Measurements from ENCODE around the gene LRRC1. TPM values are rescaled to one million over a fixed set of nuclear protein-coding genes. Genes with fewer than 3 reads are reported as not detected.

Gene LRRC1
- total and polyA plus RNA-seq, 2 donors (not counting 1 experiment from before 2014, with no cell fraction given): 3.4 to 8.9 TPM

DNA sequence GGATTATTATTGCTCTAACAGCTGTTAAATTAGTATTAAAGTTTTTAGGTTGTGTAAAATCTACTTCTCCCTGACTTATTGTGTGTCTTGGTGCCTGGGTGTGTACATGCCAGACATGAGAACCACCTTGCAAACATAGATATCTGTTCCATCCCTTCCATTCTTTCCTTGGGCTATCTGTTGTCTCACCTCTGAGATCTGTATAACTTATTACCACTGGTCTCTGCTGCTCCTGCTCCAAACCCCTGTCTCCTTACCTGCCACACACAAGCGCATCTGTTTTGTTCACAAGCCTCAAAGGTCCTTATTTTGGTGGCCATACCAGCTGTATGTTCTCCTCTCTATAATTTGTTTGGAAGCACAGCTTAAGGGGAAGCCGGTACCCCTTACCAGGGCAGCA is 2.5 kb downstream of the LRRC1 start:
- intact Hi-C loops (cut with micrococcal nuclease): loop anchor here (5.0 kb wide), 1 partner anchor 1125 kb away; the partner anchor contains the start of gene TMEM14A
- peaks cover 35% of the 10 kb centered on the region for H3K4me1 Mint-ChIP-seq
- H3K4me1 ChIP-seq (ENCODE audit: control insufficient read depth in 2 of 2, insufficient read depth in 2 of 2, low read length in 2 of 2): peaks cover 17 to 25% of the 10 kb centered on the region in 2 donors
- WGBS (ENCODE audit: insufficient coverage): 100% methylated on average over 1 of the region's 2 CpGs
- peak overlapping the region; percentile 8 for H3K27ac Mint-ChIP-seq
- H3K79me2 ChIP-seq (ENCODE audit: control insufficient read depth, insufficient read depth, low read length): peaks cover 3% of the 10 kb centered on the region
- H3K4me3 Mint-ChIP-seq: peak overlapping the region; percentile 10
- H3K9me3 ChIP-seq (ENCODE audit: control extremely low read depth in 1 of 3, control insufficient read depth in 2 of 3, insufficient read depth in 1 of 3, low read length in 2 of 3): no peaks in the 10 kb centered on the region
- H4K20me1 ChIP-seq (ENCODE audit: control insufficient read depth, insufficient read depth, low read length, poor library complexity, severe bottlenecking): no peaks in the 10 kb centered on the region
- no peak overlapping the region for H3K4me3 ChIP-seq (ENCODE audit: control extremely low read depth in 1 of 5, extremely low read depth in 1 of 5, insufficient read depth in 1 of 5, low read depth in 2 of 5, low read length in 4 of 5)
- no peaks in the 10 kb centered on the region for H3K36me3 ChIP-seq (replicated peaks in 1 of 2; ENCODE audit: control extremely low read depth in 1 of 2, control insufficient read depth in 1 of 2, extremely low read depth in 1 of 2, insufficient read depth in 2 of 2, low read length in 1 of 2)
- ATAC-seq (ENCODE audit: low read depth): no peak
- H3K9ac ChIP-seq (ENCODE audit: low read length): no peak overlapping the region
- no peak overlapping the region for H3K4me2 ChIP-seq (replicated peaks; ENCODE audit: low read depth, low read length, poor library complexity, severe bottlenecking)
- ChIA-PET CTCF (no interaction called here), POLR2A (no interaction called here)
- peaks cover 0 to 3% (median 0%) of the 10 kb centered on the region in 4 experiments for H3K27me3 ChIP-seq (replicated peaks in 1 of 4; ENCODE audit: control extremely low read depth in 1 of 4, control insufficient read depth in 3 of 4, insufficient read depth in 4 of 4, low read length in 3 of 4)
- no peak for TF ChIP-seq EZH2 (IDR thresholded peaks at IDR 0.05; ENCODE audit: borderline replicate concordance, insufficient read depth, low read depth, low read length, poor library complexity, severe bottlenecking)
- TF ChIP-seq, protein P1, sequence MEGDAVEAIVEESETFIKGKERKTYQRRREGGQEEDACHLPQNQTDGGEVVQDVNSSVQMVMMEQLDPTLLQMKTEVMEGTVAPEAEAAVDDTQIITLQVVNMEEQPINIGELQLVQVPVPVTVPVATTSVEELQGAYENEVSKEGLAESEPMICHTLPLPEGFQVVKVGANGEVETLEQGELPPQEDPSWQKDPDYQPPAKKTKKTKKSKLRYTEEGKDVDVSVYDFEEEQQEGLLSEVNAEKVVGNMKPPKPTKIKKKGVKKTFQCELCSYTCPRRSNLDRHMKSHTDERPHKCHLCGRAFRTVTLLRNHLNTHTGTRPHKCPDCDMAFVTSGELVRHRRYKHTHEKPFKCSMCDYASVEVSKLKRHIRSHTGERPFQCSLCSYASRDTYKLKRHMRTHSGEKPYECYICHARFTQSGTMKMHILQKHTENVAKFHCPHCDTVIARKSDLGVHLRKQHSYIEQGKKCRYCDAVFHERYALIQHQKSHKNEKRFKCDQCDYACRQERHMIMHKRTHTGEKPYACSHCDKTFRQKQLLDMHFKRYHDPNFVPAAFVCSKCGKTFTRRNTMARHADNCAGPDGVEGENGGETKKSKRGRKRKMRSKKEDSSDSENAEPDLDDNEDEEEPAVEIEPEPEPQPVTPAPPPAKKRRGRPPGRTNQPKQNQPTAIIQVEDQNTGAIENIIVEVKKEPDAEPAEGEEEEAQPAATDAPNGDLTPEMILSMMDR (IDR thresholded peaks at IDR 0.05): no peak
- no peaks in the 10 kb centered on the region for H3K9me3 Mint-ChIP-seq (ENCODE audit: insufficient read depth)
- H2AFZ ChIP-seq (ENCODE audit: insufficient read depth, low read depth, low read length, poor library complexity, severe bottlenecking): no peak overlapping the region
- no peak for DNase-seq
- no peak overlapping the region for H3K27ac ChIP-seq (ENCODE audit: low read length in 2 of 2)
- H3K27me3 Mint-ChIP-seq: no peaks in the 10 kb centered on the region

DNA sequence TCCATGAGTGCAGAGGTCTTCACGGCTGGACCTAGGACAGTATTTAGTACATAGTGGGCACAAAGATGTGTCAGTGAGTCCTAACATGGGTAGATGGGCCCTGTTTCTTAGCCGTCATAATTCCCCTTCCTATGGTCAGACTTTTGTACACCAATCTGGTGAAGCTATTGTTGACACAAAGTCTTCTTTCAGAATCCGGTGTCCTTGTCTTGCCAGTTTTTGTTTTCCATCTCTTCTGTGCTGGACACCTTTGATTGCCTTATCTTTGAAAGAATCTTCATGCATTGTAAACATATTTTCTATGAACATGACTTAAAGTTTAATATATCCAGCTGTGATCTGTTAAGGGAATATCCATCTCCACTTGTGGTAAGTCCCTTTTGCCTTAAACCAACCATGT is 4.5 kb downstream of the LRRC1 start:
- Histone ChIP-seq H3K4me1 (ENCODE audit: control insufficient read depth in 2 of 2, insufficient read depth in 2 of 2, low read length in 2 of 2) (peaks cover 9 to 12% of the 10 kb centered on the region in 2 donors), H3K9me3 (ENCODE audit: control extremely low read depth in 1 of 3, control insufficient read depth in 2 of 3, insufficient read depth in 1 of 3, low read length in 2 of 3) (no peaks in the 10 kb centered on the region), H3K4me3 (ENCODE audit: control extremely low read depth in 1 of 5, extremely low read depth in 1 of 5, insufficient read depth in 1 of 5, low read depth in 2 of 5, low read length in 4 of 5) (no peak overlapping the region), H3K79me2 (ENCODE audit: control insufficient read depth, insufficient read depth, low read length) (no peaks in the 10 kb centered on the region), H3K27ac (ENCODE audit: low read length in 2 of 2) (no peak overlapping the region), H3K4me2 (replicated peaks; ENCODE audit: low read depth, low read length, poor library complexity, severe bottlenecking) (no peak overlapping the region), H3K9ac (ENCODE audit: low read length) (no peak overlapping the region), H4K20me1 (ENCODE audit: control insufficient read depth, insufficient read depth, low read length, poor library complexity, severe bottlenecking) (no peaks in the 10 kb centered on the region), H2AFZ (ENCODE audit: insufficient read depth, low read depth, low read length, poor library complexity, severe bottlenecking) (no peak overlapping the region), H3K27me3 (replicated peaks in 1 of 4; ENCODE audit: control extremely low read depth in 1 of 4, control insufficient read depth in 3 of 4, insufficient read depth in 4 of 4, low read length in 3 of 4) (no peaks in the 10 kb centered on the region), H3K36me3 (replicated peaks in 1 of 2; ENCODE audit: control extremely low read depth in 1 of 2, control insufficient read depth in 1 of 2, extremely low read depth in 1 of 2, insufficient read depth in 2 of 2, low read length in 1 of 2) (no peaks in the 10 kb centered on the region)
- TF ChIP-seq EZH2 (IDR thresholded peaks at IDR 0.05; ENCODE audit: borderline replicate concordance, insufficient read depth, low read depth, low read length, poor library complexity, severe bottlenecking): no peak
- Mint-ChIP-seq H3K4me3 (no peak overlapping the region), H3K4me1 (peaks cover 23% of the 10 kb centered on the region), H3K9me3 (ENCODE audit: insufficient read depth) (no peaks in the 10 kb centered on the region), H3K27ac (no peak overlapping the region), H3K27me3 (no peaks in the 10 kb centered on the region)
- no peak for DNase-seq
- ChIA-PET POLR2A (no interaction called here), CTCF (no interaction called here)
- no peak for ATAC-seq (ENCODE audit: low read depth)
- 86% methylated on average over 1 of the region's 3 CpGs for WGBS (ENCODE audit: insufficient coverage)
- intact Hi-C loops (cut with micrococcal nuclease): loop anchor here (5.0 kb wide), 1 partner anchor 1127 kb away; the partner anchor contains the start of gene TMEM14A
